Right lobe of liver (tissue), 6 donors: ENCODE measurements around the gene RRM2. TPM values are rescaled to one million over a fixed set of nuclear protein-coding genes. Genes with fewer than 3 reads are reported as not detected.
"Not testable (repeated sequence)": the region's sequence is repeated elsewhere in the genome, so short reads cannot be mapped to it uniquely, and the experiment has no call there.

ENCODE experiments used
- ATAC-seq, 4 donors: fragments of 200-7000 bp; cut with Tn5 transposase; one replicate each; pipeline ENCODE4 v1.9.1; 2020; ENCODE audit warnings: mild to moderate bottlenecking in 4 of 4, moderate library complexity in 4 of 4
- DNase-seq, 3 donors: peaks; one replicate each; pipeline ENCODE4 v3.0.0-alpha.2; 2020
- H3K27ac ChIP-seq, 3 donors: fragments of 200-600 bp; one replicate each; pipeline ENCODE4 v1.8.0; 2022
- H3K27me3 ChIP-seq, 2 donors: fragments of 200-600 bp; one replicate each; pipeline ENCODE4 v1.8.0; 2022
- H3K36me3 ChIP-seq, 4 donors: fragments of 200-600 bp; sonication (generic) in 1 of 4; one replicate each; pipeline versions ENCODE4 v1.5.1 to v1.8.0; 2017 to 2022; ENCODE audit warnings: control low read depth in 1 of 4
- H3K4me1 ChIP-seq, 4 donors: fragments of 200-600 bp; sonication (generic) in 1 of 4; one replicate each; pipeline versions ENCODE4 v1.5.1 to v1.8.0; 2017 to 2022; ENCODE audit warnings: control low read depth in 1 of 4
- H3K4me3 ChIP-seq, 3 donors: fragments of 200-600 bp; one replicate each; pipeline ENCODE4 v1.8.0; 2022
- H3K9me3 ChIP-seq, 4 donors: fragments of 200-600 bp; sonication (generic) in 1 of 4; one replicate each; pipeline versions ENCODE4 v1.5.1 to v1.8.0; 2017 to 2022; ENCODE audit warnings: control low read depth in 1 of 4
- POLR2A ChIP-seq: fragments of 450-650 bp; IDR thresholded peaks from one replicate; pipeline ENCODE4 v1.6.1; 2017; ENCODE audit warnings: antibody characterized with exemption, mild to moderate bottlenecking
- WGBS: methylation state at CpG from one replicate; pipeline ENCODE4 v1.1.6; 2018; ENCODE audit warnings: low coverage, low lambda C conversion rate; ENCODE audit not compliant: insufficient coverage; ENCODE audit errors: missing lambda C conversion rate; 5-methylcytosine and 5-hydroxymethylcytosine counted together
- intact Hi-C, 2 donors: fragments of 100-400 bp; cut with DNase I; formaldehyde crosslinking; loops; one replicate each; pipeline versions ENCODE4 v1.11.2 to v1.14.1; 2022
- total RNA-seq, 6 experiments: library from RNA; depleted of rRNA in 2 of 6; stranded (reverse); fragments of >200 nt in 2 of 6; fragmentation: NEBNext Ultra II Directional in 3 of 6; extraction: Animal tissue kit (Norgen Biotek cat#: 25700) in 3 of 6; gene quantifications; one replicate each; pipeline versions ENCODE4 v1.1.0 to v1.2.4, GENCODE V29; 2016 to 2023
- TF ChIP-seq, protein P1 (sequence below), 4 donors: fragments of 200-600 bp in 3 of 4; fragments of 450-650 bp in 1 of 4; IDR thresholded peaks; one replicate each; pipeline versions ENCODE4 v1.5.1 to v1.8.0; 2016 to 2022; ENCODE audit warnings: antibody characterized with exemption in 4 of 4, mild to moderate bottlenecking in 2 of 4
- donor health status: DM: no; HTN: yes; CAD: no.
- donor health status: DM: no; HTN: no; CAD: no.
- donor health status: DM: no; HTN: no; CAD: no.
- donor health status: DM: no; HTN: yes; CAD: no.
- donor health status: DM: no; HTN: yes; CAD: no.

Gene RRM2
- total RNA-seq, 6 experiments from 2014 or later: 1.1 to 10.3 (median 5.7) TPM

DNA sequence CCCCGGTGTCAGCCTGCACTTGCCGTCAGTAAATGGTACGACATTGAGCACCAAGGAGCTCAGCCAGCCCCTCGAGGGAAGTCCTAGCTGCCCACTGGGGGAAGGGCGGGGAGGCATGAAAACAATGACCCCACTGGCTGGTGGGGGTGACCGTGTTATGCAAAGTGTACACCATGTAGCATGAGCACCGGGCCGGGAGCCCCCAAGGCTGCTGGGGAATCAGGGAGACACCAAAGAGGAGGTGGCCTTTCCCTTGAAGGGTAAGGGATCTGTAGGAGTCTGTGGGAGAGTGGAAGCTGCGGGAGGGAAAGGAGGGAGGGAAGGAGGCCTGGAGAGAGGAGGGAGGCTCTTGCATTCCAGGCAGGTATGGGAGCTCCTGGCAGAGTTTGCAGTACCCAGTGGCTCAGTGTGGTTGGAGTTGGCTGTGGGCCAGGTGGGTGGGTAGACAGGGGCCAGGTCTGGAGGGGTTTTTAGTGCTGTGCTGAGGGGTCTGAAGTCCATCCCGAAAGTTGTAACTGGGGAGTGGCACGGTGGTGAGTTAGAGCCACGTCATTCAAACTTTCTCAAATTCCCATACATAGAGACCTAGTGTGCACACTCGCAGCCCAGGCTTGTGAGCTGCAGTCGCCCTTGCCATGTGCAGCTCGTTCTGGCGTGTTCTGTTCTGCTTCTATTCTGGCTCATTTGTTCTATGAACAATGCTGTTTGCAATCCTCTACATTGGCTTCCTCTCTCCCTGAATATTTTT is 22.4 kb downstream of the RRM2 start:
- DNase-seq (peak in 1 of 3 donors; percentile 33), ATAC-seq (no peak)
- intact Hi-C loops: no loop called here
- H3K27me3 ChIP-seq: no peaks in the 10 kb centered on the region
- TF ChIP-seq POLR2A: no peak
- TF ChIP-seq, protein P1, sequence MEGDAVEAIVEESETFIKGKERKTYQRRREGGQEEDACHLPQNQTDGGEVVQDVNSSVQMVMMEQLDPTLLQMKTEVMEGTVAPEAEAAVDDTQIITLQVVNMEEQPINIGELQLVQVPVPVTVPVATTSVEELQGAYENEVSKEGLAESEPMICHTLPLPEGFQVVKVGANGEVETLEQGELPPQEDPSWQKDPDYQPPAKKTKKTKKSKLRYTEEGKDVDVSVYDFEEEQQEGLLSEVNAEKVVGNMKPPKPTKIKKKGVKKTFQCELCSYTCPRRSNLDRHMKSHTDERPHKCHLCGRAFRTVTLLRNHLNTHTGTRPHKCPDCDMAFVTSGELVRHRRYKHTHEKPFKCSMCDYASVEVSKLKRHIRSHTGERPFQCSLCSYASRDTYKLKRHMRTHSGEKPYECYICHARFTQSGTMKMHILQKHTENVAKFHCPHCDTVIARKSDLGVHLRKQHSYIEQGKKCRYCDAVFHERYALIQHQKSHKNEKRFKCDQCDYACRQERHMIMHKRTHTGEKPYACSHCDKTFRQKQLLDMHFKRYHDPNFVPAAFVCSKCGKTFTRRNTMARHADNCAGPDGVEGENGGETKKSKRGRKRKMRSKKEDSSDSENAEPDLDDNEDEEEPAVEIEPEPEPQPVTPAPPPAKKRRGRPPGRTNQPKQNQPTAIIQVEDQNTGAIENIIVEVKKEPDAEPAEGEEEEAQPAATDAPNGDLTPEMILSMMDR (IDR thresholded peaks at IDR 0.05): no peak
- no peaks in the 10 kb centered on the region for H3K9me3 ChIP-seq
- H3K4me1 ChIP-seq: no peaks in the 10 kb centered on the region
- WGBS: 88% methylated on average over 8 of the region's 16 CpGs
- no peaks in the 10 kb centered on the region for H3K36me3 ChIP-seq
- no peak overlapping the region for H3K27ac ChIP-seq
- H3K4me3 ChIP-seq: no peak overlapping the region

- TF ChIP-seq, protein P1 (IDR thresholded peaks at IDR 0.05): no peak
- TF ChIP-seq POLR2A: no peak
- H3K27ac ChIP-seq: no peak overlapping the region
- no peaks in the 10 kb centered on the region for H3K27me3 ChIP-seq
- ATAC-seq (no peak), DNase-seq (peak in 1 of 3 donors; percentile 16)
- no peak overlapping the region for H3K4me3 ChIP-seq
- H3K36me3 ChIP-seq: no peaks in the 10 kb centered on the region
- intact Hi-C loops: no loop called here
- H3K4me1 ChIP-seq: no peaks in the 10 kb centered on the region
- WGBS: 90% methylated on average over 6 of the region's 13 CpGs
- H3K9me3 ChIP-seq: no peaks in the 10 kb centered on the region
These were observed 23.2 kb downstream of the RRM2 start for GRCh38 chr2:10145519-10146357.

GRCh38 chr2:10146366-10147005 is 23.9 kb downstream of the RRM2 start:
- Histone ChIP-seq H3K27ac (no peak overlapping the region), H3K4me1 (no peaks in the 10 kb centered on the region), H3K9me3 (no peaks in the 10 kb centered on the region), H3K36me3 (no peaks in the 10 kb centered on the region), H3K27me3 (no peaks in the 10 kb centered on the region), H3K4me3 (no peak overlapping the region)
- intact Hi-C loops: no loop called here
- 77% methylated on average over 8 of the region's 14 CpGs for WGBS
- TF ChIP-seq, protein P1 (IDR thresholded peaks at IDR 0.05): no peak
- no peak for TF ChIP-seq POLR2A
- ATAC-seq: no peak
- peak in 1 of 3 donors; percentile 45 for DNase-seq

- H3K27me3 ChIP-seq, intact Hi-C loops, H3K27ac ChIP-seq, DNase-seq, H3K4me3 ChIP-seq, H3K36me3 ChIP-seq, H3K4me1 ChIP-seq, ATAC-seq, H3K9me3 ChIP-seq: not testable (repeated sequence)
- 92% methylated on average over 13 of the region's 15 CpGs for WGBS
These were observed 24.6 kb downstream of the RRM2 start for GRCh38 chr2:10147050-10147660.
